HG03469 (cell line): ENCODE results near the gene ALDOB.

Experiments used
- ATAC-seq: cut with Tn5 transposase; IDR thresholded peaks from one replicate; pipeline ENCODE4 v1.9.1; 2021; ENCODE audit warnings: mild to moderate bottlenecking, moderate library complexity, moderate number of reproducible peaks; ENCODE audit not compliant: unreplicated experiment

The ALDOB gene

GRCh38 chr9:101435601-101436079 lies at the start of gene ALDOB:
Gene ALDOB (minus strand): TSS chr9:101435774. CDS start chr9:101430887, 4,887 bp downstream.
- ATAC-seq = no peak

GRCh38 chr9:101484046-101484445 lies 48.5 kb upstream of the ALDOB start:
- no peak for ATAC-seq

- no peak for ATAC-seq
These were observed 45.7 kb upstream of the ALDOB start for GRCh38 chr9:101481261-101481660.

GRCh38 chr9:101480386-101480785 lies 44.8 kb upstream of the ALDOB start:
- ATAC-seq = no peak

- ATAC-seq = no peak
These were observed 43.9 kb upstream of the ALDOB start for GRCh38 chr9:101479338-101480030.

GRCh38 chr9:101478906-101479305 lies 43.3 kb upstream of the ALDOB start:
- no peak for ATAC-seq

GRCh38 chr9:101478444-101478843 lies 42.9 kb upstream of the ALDOB start:
- ATAC-seq = no peak

GRCh38 chr9:101477736-101478135 lies 42.2 kb upstream of the ALDOB start:
- ATAC-seq = no peak

- no peak for ATAC-seq
These were observed 41.6 kb upstream of the ALDOB start for GRCh38 chr9:101477214-101477613.

GRCh38 chr9:101476576-101477208 lies 41.1 kb upstream of the ALDOB start:
- ATAC-seq = no peak

- no peak for ATAC-seq
These were observed 37.3 kb upstream of the ALDOB start for GRCh38 chr9:101472891-101473290.

GRCh38 chr9:101470929-101471328 lies 35.4 kb upstream of the ALDOB start:
- no peak for ATAC-seq

- no peak for ATAC-seq
These were observed 34.4 kb upstream of the ALDOB start for GRCh38 chr9:101470021-101470420.

- ATAC-seq = no peak
These were observed 33.5 kb upstream of the ALDOB start for GRCh38 chr9:101469026-101469425.

GRCh38 chr9:101468116-101468515 lies 32.5 kb upstream of the ALDOB start:
- ATAC-seq = no peak

GRCh38 chr9:101467690-101468089 lies 32.1 kb upstream of the ALDOB start:
- ATAC-seq = no peak

- ATAC-seq = no peak
These were observed 31.3 kb upstream of the ALDOB start for GRCh38 chr9:101466863-101467262.

- ATAC-seq = no peak
These were observed 29.8 kb upstream of the ALDOB start for GRCh38 chr9:101465326-101465915.

- no peak for ATAC-seq
These were observed 27.8 kb upstream of the ALDOB start for GRCh38 chr9:101463397-101463796.

- ATAC-seq = no peak
These were observed 27.0 kb upstream of the ALDOB start for GRCh38 chr9:101462558-101462957.

GRCh38 chr9:101460965-101461364 lies 25.4 kb upstream of the ALDOB start:
- no peak for ATAC-seq
